AG20443 (cell line): ENCODE results near the gene PHKA2.

Experiments
- DNase-seq: peaks from one replicate; pipeline ENCODE4 v3.0.0; 2012; ENCODE audit warnings: low spot score, mixed read lengths

PHKA2 gene

DNA sequence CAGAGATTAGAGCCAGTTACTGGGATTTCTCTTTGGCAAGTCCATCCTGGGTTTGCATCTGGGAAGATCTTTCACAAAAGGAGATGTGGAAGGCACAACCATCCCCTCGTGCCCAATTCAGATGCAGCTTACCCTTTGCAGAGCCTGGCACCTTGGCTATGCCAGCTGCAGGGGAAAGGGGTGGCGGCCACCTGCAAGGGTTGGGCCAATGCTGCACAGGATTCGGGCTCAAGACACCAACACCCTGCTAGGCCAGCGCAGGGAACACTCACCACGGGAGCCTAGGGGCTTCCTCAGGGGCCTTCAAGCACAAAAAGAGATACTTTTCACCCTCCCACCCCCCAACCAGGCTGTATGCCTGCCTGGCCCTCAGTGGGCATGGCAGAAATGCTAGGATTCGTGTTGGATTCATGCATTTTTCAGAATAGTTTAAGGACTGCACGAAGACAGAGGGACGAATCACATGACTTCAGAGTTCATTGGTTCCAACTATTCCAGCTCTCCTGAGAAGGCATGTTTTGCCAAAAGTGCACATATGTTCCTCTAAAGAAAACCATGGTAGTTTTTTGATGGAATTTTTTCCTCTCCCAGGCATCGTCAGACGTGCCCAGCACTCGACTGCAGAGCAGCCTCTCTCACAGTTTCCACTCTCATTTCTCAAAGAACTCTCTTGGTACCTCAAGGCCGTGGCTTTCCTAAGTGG lies 94.4 kb downstream of the PHKA2 start:
- no peak for DNase-seq

DNA sequence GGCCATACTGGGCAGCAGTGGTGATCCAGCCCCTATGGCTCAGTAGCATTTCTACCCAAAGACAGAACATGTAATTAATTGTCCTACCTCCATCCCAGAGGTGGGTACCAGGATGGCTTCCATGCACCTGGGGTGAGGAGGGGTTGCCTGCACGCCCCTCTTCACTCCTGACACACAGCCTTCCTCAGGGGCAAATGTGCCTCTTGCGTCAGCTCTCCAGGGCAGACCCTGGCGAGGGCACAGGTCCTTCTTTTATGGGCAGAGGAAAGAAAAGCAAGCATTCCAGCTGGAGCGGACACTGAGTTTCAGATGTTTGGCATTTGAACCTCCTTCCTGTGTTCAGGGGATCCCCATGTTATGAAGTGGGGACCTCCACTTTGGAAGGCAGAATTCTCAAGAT lies 95.6 kb downstream of the PHKA2 start:
- no peak for DNase-seq

- DNase-seq: no peak
Measured at GRCh38 chrX:18887825-18888212, 96.1 kb downstream of the PHKA2 start.

DNA sequence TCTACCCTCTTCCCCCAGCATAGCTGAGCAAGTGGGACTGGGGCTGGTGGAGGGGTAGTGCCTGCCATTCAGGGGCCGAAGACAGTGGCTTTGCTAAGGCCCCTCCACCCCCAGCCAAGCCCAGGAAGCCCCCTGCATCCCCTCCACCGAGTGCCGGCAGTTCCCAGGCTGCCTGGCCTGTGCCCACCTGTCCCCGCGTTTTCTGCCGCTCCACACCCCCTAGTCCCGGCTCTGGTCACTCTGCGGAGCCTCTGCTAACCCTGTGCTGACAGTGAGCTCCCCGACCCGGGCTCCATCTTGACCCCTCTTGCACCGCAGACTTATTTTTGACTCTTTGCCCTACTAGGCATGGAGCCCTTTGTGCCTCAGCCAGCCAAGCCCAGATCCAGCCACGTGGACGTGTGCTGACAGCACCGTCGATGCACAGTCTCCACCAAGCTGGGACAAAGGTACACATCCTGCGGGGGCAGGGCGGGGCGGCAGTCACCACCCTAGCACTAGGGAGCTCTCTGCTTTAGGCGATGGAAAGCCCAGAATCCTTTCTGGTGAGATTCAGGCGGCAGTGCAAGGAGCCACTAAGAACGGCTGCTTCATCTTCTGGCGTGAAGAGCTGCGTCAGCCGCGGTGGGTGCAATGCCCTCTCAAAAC lies 96.6 kb downstream of the PHKA2 start:
- DNase-seq: no peak

- DNase-seq: peak; percentile 67
Measured at GRCh38 chrX:18886344-18887161, 97.4 kb downstream of the PHKA2 start.

- DNase-seq: no peak
Measured at GRCh38 chrX:18886005-18886343, 97.9 kb downstream of the PHKA2 start.

DNA sequence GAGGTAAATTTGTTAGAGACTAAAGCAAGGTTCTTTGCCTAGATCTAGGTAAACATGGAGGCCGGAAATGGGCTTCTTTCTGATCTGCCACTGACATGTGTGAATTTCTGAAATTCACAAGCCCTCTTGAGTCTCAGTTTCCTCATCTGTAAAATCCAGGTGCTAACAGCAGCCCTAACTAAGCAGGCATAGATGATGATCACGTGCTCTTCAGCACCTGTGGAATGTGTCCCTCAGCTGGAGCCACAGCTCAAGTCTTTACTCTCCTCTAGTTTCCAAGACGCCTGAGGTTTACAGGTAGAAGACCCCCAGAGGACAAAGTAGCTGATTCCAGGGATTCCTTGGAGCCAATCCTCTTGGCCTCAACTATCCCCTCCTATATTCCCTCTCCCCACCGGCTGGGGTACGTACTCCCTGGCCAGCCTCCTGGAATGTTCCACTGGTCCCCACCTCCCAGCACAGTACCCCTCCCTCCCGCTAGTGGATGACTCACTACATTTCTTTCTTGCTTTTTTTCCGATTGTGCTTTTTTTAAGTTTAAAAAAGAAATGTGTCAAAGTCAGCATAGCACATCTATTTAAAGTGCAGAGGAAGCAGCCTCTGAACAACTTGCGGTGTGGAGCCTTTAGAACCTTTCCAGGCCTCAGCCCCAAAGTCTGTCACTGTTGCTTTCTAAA lies 98.4 kb downstream of the PHKA2 start:
- no peak for DNase-seq

GRCh38 chrX:18884916-18885315 lies 99.0 kb downstream of the PHKA2 start:
- no peak for DNase-seq

GRCh38 chrX:18883961-18884765 lies 99.8 kb downstream of the PHKA2 start:
- DNase-seq: no peak

GRCh38 chrX:18883234-18883960 lies 100.5 kb downstream of the PHKA2 start:
- no peak for DNase-seq

DNA sequence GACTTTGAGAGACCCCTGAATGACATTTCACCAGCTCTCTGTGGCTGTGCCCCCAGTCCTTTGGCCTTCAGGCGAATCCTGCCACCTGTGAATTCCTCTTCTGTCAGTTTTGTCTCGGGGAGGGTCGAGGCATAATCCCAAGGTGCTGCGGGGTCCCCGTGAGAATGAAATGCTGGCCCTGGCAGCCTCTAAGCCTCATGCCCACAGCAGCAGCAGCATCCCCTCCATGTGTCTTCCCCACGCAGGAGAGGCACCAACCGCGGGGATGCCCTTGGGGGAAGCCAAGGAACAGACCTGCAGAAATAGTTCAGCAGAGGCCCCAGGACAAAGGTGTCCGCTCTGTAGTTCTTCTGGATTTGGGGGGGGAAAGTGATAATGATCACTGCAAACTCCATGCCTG lies 104.8 kb downstream of the PHKA2 start:
- DNase-seq: no peak

DNA sequence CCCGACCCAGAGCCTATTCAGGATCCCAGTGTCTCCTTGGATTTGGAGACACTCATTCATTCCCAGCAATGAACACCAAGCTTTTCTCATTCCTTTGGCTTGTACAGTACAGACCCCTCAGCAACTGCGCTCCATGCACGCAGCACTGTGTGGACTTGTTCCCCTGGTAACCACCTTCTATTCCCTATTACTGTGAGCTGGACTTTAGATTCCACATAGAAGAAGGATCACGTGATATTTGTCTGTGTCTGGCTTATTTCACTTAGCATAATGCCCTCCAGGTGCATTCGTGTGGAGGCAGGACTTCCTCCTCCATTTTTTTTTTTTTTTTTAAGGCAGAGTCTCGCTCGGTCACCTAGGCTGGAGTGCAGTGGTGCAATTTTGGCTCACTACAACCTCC lies 106.4 kb downstream of the PHKA2 start:
- no peak for DNase-seq

DNA sequence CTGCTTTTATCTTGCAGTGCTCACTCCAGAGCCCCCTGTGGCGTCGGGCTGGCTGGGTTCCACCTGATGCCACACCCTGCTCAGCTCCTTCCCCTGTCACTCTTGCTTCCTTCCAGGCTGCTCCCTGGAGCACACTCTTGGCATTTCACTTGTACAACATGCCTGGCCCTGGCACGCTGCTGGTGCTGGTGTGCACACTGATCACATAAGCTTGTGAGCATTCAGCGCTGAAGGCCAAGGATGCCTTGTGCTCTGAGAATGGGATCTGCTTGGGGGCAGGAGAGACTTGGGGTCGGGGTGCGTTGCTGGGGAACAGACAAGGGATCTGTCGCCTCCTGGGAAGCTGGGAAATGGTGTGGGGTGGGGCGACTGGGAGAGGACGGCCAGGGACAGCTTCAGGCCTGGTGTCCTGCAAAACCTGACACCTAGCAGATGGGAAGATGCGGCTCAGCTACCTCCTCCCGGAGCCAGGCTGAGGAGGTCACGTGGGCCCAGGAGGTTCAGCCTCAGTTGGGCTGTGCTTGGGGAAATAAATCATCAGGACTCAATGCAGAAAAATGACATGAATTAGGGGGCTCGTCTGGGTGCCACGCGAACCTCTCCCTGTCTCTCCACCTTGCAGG lies 108.5 kb downstream of the PHKA2 start:
- no peak for DNase-seq

DNA sequence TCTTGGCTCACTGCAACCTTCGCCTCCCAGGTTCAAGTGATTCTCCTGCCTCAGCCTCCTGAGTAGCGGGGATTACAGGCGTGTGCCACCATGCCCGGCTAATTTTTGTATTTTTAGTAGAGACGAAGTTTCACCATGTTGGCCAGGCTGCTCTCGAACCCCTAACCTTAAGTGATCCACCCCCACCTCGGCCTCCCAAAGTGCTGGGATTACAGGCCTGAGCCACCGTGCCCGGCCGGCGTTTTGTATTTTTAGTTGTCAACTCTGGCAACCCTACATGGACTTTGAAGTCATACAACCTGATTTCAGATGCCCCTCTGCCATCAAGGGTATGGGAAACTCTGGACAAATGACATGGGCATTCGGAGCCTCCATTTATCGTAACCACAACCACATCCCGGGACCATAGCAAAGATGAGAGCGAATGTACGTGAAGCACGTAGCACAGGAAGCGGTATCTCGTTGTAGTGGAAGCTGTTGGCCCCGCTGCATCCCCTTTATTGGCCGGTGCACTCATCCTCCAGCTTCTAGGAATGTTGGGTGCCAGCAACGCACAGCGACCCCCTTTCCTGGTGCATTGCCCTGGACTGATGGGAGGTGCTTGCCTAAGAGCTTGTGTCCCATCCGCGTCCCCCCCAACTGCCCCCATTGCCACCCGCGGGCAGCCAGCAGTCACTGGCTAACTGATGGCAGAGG lies 109.2 kb downstream of the PHKA2 start:
- DNase-seq: no peak

GRCh38 chrX:18873836-18874235 lies 110.1 kb downstream of the PHKA2 start:
- DNase-seq: no peak

DNA sequence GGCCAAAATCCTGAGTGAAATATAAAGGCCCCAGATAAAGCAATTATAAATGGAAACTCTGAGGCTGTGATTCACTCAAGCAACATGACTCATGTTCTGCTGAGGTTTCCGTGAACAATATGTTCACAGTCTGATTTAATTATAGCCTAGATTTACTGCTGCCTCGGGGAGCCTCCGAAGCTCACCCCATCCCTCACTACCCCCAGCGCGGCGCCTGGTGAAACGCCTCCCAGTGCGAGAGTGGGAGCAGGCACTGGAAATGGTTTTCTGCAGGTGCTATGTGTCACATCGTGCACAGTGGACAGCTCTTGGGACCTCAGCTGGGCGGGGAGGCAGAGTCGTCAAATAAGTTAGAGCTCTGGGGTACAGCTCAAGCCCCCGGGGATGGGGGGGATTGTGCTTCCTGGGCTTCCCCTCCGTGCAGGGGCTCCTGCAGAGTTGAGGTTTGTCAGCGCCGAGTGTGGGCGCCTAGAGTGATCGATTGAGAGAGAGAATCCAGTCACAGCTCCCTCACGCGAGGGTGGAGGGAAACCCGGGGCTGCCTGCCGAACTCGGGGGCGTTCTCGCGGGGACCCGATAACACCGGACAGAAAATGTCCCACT lies 110.6 kb downstream of the PHKA2 start:
- peak; percentile 69 for DNase-seq

DNA sequence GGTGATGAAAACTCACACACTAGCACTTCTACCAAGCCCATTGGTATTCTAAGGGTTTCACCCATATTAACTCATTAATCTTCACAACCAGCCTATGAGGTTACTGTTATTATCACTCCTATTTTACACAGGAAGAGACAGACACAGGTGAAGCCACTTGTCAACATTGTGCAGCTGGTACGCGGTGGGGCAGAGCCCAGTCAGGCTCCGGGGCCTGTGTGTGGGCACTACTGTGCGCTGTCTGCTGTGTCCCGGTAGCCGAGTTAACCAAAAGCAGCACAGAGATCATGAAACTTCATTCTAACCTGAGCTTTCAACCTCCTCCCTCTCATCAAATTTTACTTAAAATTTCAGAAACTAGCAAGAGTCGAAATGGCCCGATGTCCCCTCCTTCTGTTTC lies 111.3 kb downstream of the PHKA2 start:
- no peak for DNase-seq

DNA sequence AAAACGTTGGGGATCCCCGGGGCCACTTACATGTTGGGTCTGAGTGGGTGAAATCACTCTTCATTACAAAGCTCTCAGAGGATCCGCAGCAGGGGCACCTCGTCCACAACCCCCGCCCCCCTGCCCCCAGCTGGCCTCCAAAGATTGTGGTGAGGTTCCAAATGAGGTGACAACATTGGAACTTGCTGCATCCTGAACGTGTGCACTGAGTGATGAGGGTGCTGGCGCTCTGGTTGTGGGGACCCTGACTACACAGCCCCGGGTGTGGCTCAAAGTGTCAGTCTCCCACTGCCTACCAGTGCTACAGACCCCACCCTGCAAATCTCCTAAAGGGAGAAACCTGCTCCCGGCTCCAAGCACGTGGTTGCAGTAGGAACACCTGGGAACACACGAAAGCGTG lies 111.9 kb downstream of the PHKA2 start:
- no peak for DNase-seq

- DNase-seq: no peak
Measured at GRCh38 chrX:18871161-18871890, 112.6 kb downstream of the PHKA2 start.
